ENCODE data around the gene MYH7B.

Gene MYH7B

GRCh38 chr20:34977365-34978091 is 21.9 kb downstream of the MYH7B start:
- peak overlapping the region; percentile 11 for H3K27ac Mint-ChIP-seq
- no peak for DNase-seq
- H3K36me3 Mint-ChIP-seq, result no peaks in the 10 kb centered on the region
- H3K4me1 Mint-ChIP-seq, result no peaks in the 10 kb centered on the region
- H3K4me3 Mint-ChIP-seq, result no peak overlapping the region
- ATAC-seq (replicated peaks), result no peak
- no peaks in the 10 kb centered on the region for H3K9me3 Mint-ChIP-seq
- peaks cover 15 to 30% of the 10 kb centered on the region in 2 donors for H3K27me3 Mint-ChIP-seq

GRCh38 chr20:34978092-34978744 is 22.6 kb downstream of the MYH7B start:
- Mint-ChIP-seq H3K4me3 (no peak overlapping the region), H3K27me3 (peaks cover 21 to 34% of the 10 kb centered on the region in 2 donors), H3K27ac (no peak overlapping the region), H3K4me1 (no peaks in the 10 kb centered on the region), H3K9me3 (no peaks in the 10 kb centered on the region), H3K36me3 (no peaks in the 10 kb centered on the region)
- DNase-seq (no peak), ATAC-seq (replicated peaks) (no peak)

GRCh38 chr20:34979366-34980153 is 23.9 kb downstream of the MYH7B start:
- no peak overlapping the region for H3K4me3 Mint-ChIP-seq
- no peaks in the 10 kb centered on the region for H3K4me1 Mint-ChIP-seq
- no peaks in the 10 kb centered on the region for H3K9me3 Mint-ChIP-seq
- no peak for DNase-seq
- H3K27ac Mint-ChIP-seq, result no peak overlapping the region
- peak; percentile 12 to 16 for ATAC-seq (replicated peaks)
- peaks cover 30 to 39% of the 10 kb centered on the region in 2 donors for H3K27me3 Mint-ChIP-seq
- no peaks in the 10 kb centered on the region for H3K36me3 Mint-ChIP-seq

GRCh38 chr20:34980543-34981233 is 25.0 kb downstream of the MYH7B start:
- peaks cover 27 to 49% of the 10 kb centered on the region in 2 donors for H3K27me3 Mint-ChIP-seq
- no peaks in the 10 kb centered on the region for H3K9me3 Mint-ChIP-seq
- no peak overlapping the region for H3K4me3 Mint-ChIP-seq
- ATAC-seq (replicated peaks) (no peak), DNase-seq (no peak)
- no peaks in the 10 kb centered on the region for H3K4me1 Mint-ChIP-seq
- no peaks in the 10 kb centered on the region for H3K36me3 Mint-ChIP-seq
- no peak overlapping the region for H3K27ac Mint-ChIP-seq

- H3K4me1 Mint-ChIP-seq, result no peaks in the 10 kb centered on the region
- DNase-seq (no peak), ATAC-seq (replicated peaks) (no peak)
- H3K9me3 Mint-ChIP-seq, result no peaks in the 10 kb centered on the region
- H3K27me3 Mint-ChIP-seq, result peaks cover 27 to 46% of the 10 kb centered on the region in 2 donors
- H3K27ac Mint-ChIP-seq, result no peak overlapping the region
- H3K36me3 Mint-ChIP-seq, result peaks cover 0 to 2% of the 10 kb centered on the region in 2 donors
- H3K4me3 Mint-ChIP-seq, result no peak overlapping the region
These were observed 26.8 kb downstream of the MYH7B start for GRCh38 chr20:34982270-34983088.

- Mint-ChIP-seq H3K4me1 (peaks cover 0 to 3% of the 10 kb centered on the region in 2 donors), H3K9me3 (no peaks in the 10 kb centered on the region), H3K4me3 (no peak overlapping the region), H3K27ac (no peak overlapping the region), H3K27me3 (peaks cover 27 to 43% of the 10 kb centered on the region in 2 donors), H3K36me3 (peaks cover 0 to 2% of the 10 kb centered on the region in 2 donors)
- no peak for DNase-seq
- no peak for ATAC-seq (replicated peaks)
These were observed 27.6 kb downstream of the MYH7B start for GRCh38 chr20:34983089-34983820.

- Mint-ChIP-seq H3K4me3 (no peak overlapping the region), H3K4me1 (peaks cover 0 to 3% of the 10 kb centered on the region in 2 donors), H3K9me3 (no peaks in the 10 kb centered on the region), H3K27me3 (peaks cover 27 to 43% of the 10 kb centered on the region in 2 donors), H3K36me3 (peaks cover 0 to 2% of the 10 kb centered on the region in 2 donors), H3K27ac (no peak overlapping the region)
- DNase-seq (no peak), ATAC-seq (replicated peaks) (no peak)
These were observed 28.5 kb downstream of the MYH7B start for GRCh38 chr20:34983995-34984735.

GRCh38 chr20:34984756-34985261 is 29.1 kb downstream of the MYH7B start:
- peak overlapping the region; percentile 2 for H3K27ac Mint-ChIP-seq
- peaks cover 0 to 2% of the 10 kb centered on the region in 2 donors for H3K36me3 Mint-ChIP-seq
- peaks cover 27 to 43% of the 10 kb centered on the region in 2 donors for H3K27me3 Mint-ChIP-seq
- peaks cover 0 to 3% of the 10 kb centered on the region in 2 donors for H3K4me1 Mint-ChIP-seq
- ATAC-seq (replicated peaks) (no peak), DNase-seq (no peak)
- no peaks in the 10 kb centered on the region for H3K9me3 Mint-ChIP-seq
- no peak overlapping the region for H3K4me3 Mint-ChIP-seq

- Mint-ChIP-seq H3K4me3 (no peak overlapping the region), H3K36me3 (peaks cover 0 to 2% of the 10 kb centered on the region in 2 donors), H3K9me3 (no peaks in the 10 kb centered on the region), H3K27me3 (peaks cover 27 to 39% of the 10 kb centered on the region in 2 donors), H3K27ac (peak overlapping the region; percentile 56), H3K4me1 (peaks cover 0 to 3% of the 10 kb centered on the region in 2 donors)
- no peak for DNase-seq
- ATAC-seq (replicated peaks), result no peak
These were observed 30.0 kb downstream of the MYH7B start for GRCh38 chr20:34985461-34986310.

- Mint-ChIP-seq H3K4me1 (peaks cover 0 to 3% of the 10 kb centered on the region in 2 donors), H3K27ac (peak overlapping the region; percentile 56), H3K36me3 (peaks cover 2 to 6% of the 10 kb centered on the region in 2 donors), H3K4me3 (no peak overlapping the region), H3K9me3 (no peaks in the 10 kb centered on the region), H3K27me3 (peaks cover 22 to 37% of the 10 kb centered on the region in 2 donors)
- DNase-seq, result no peak
- ATAC-seq (replicated peaks), result no peak
These were observed 30.9 kb downstream of the MYH7B start for GRCh38 chr20:34986311-34987287.

Measured in stimulated activated naive B cell treated with anti-CD40 and anti-IgM and Interleukin-4, amounts not matched to agents 10 μg/mL and 1 μg/mL and 100 μg/mL, for 72 hours (primary cell).